CD4-positive, alpha-beta T cell (primary cell): ENCODE measurements around the gene TMTC3. TPM values are rescaled to one million over a fixed set of nuclear protein-coding genes. Genes with fewer than 3 reads are reported as not detected.

Experiments used
- ATAC-seq: fragments of 200-7000 bp; cut with Tn5 transposase; one replicate; pipeline ENCODE4 v1.10.0; 2022; ENCODE audit warnings: mild to moderate bottlenecking; ENCODE audit not compliant: poor library complexity
- CTCF ChIA-PET: fragments of 350-600 bp; sonication (Branson Sonifier 250); formaldehyde crosslinking; loops from one replicate; lab custom pipeline; 2021; ENCODE audit warnings: antibody characterized with exemption, inconsistent platforms; lab: Charles Lee
- POLR2A ChIA-PET: fragments of 350-600 bp; sonication (Branson Sonifier 250); formaldehyde crosslinking; loops from one replicate; lab custom pipeline; 2021; ENCODE audit warnings: antibody characterized with exemption, inconsistent platforms; lab: Charles Lee
- DNase-seq, 14 experiments: peaks; one replicate each; pipeline ENCODE4 v3.0.0-alpha.2; 2013 to 2020; ENCODE audit warnings: mixed read lengths in 2 of 14
- H3K27ac ChIP-seq, 2 donors: one replicate each; pipeline versions ENCODE4 v1.5.1 to v1.7.0; 2013; ENCODE audit warnings: low read length in 2 of 2, low read depth in 1 of 2, mild to moderate bottlenecking in 1 of 2
- H3K27me3 ChIP-seq, 2 experiments: 1 replicate in 1 of 2; 2 replicates in 1 of 2; pipeline versions ENCODE4 v1.6.1 to v1.7.0; 2013; ENCODE audit warnings: low read length in 2 of 2, control low read depth in 1 of 2, mild to moderate bottlenecking in 1 of 2, moderate library complexity in 1 of 2; ENCODE audit not compliant: insufficient read depth in 2 of 2, control insufficient read depth in 1 of 2
- H3K36me3 ChIP-seq: one replicate; pipeline ENCODE4 v1.6.1; 2013; ENCODE audit warnings: low read length, control low read depth; ENCODE audit not compliant: insufficient read depth
- H3K4me1 ChIP-seq: one replicate; pipeline ENCODE4 v1.6.1; 2013; ENCODE audit warnings: low read length, control low read depth; ENCODE audit not compliant: insufficient read depth
- H3K4me3 ChIP-seq: one replicate; pipeline ENCODE4 v1.5.1; 2013; ENCODE audit warnings: mild to moderate bottlenecking, low read length, moderate library complexity
- H3K9me3 ChIP-seq, 2 experiments: 1 replicate in 1 of 2; 2 replicates in 1 of 2; pipeline versions ENCODE4 v1.6.1 to v1.7.0; 2013; ENCODE audit warnings: low read length in 2 of 2, mild to moderate bottlenecking in 2 of 2, control low read depth in 1 of 2, moderate library complexity in 1 of 2; ENCODE audit not compliant: control insufficient read depth in 1 of 2, insufficient read depth in 1 of 2
- H3K27ac Mint-ChIP-seq: one replicate; pipeline ENCODE4 v1.8.0; 2020; ENCODE audit warnings: mixed read lengths
- H3K27me3 Mint-ChIP-seq: one replicate; pipeline ENCODE4 v1.8.0; 2021; ENCODE audit warnings: mixed read lengths
- H3K36me3 Mint-ChIP-seq: one replicate; pipeline ENCODE4 v1.8.0; 2021; ENCODE audit warnings: low read depth, mixed read lengths
- H3K4me1 Mint-ChIP-seq: one replicate; pipeline ENCODE4 v1.8.0; 2021; ENCODE audit warnings: low read depth, mixed read lengths
- H3K4me3 Mint-ChIP-seq: one replicate; pipeline ENCODE4 v1.8.0; 2020; ENCODE audit warnings: mild to moderate bottlenecking, mixed read lengths
- H3K9me3 Mint-ChIP-seq: one replicate; pipeline ENCODE4 v1.8.0; 2020; ENCODE audit warnings: mixed read lengths
- CTCF ChIP-seq: fragments of 200-600 bp; IDR thresholded peaks from one replicate; pipeline ENCODE4 v1.8.0; 2022; ENCODE audit warnings: antibody characterized with exemption, mild to moderate bottlenecking
- intact Hi-C, 2 experiments: fragments of 100-400 bp; cut with DNase I in 1 of 2; cut with micrococcal nuclease in 1 of 2; formaldehyde crosslinking; loops; one replicate each; pipeline versions ENCODE4 v1.15.1 to v1.9.0; 2023 to 2025; cut with DNase I, micrococcal nuclease
- total RNA-seq, 174 experiments: library from RNA in 2 of 174; stranded (reverse) in 2 of 174; gene quantifications; one replicate each; pipeline ENCODE4 v1.2.3 and lab custom pipeline; 2021 to 2026

TMTC3 gene
- total RNA-seq, 2 experiments from 2014 or later: 5.1 to 6.1 TPM

- CTCF ChIA-PET: interaction anchor here (1.0 kb wide), 1 partner anchor 8 kb away, joined by 3 read pairs; no protein-coding TSS in a partner anchor
- Mint-ChIP-seq H3K27me3 (no peaks in the 10 kb centered on the region), H3K4me1 (no peaks in the 10 kb centered on the region), H3K27ac (no peak overlapping the region), H3K9me3 (no peaks in the 10 kb centered on the region), H3K36me3 (peaks cover 81% of the 10 kb centered on the region), H3K4me3 (no peak overlapping the region)
- H3K27ac ChIP-seq: no peak overlapping the region
- TF ChIP-seq CTCF: no peak
- H3K4me3 ChIP-seq: no peak overlapping the region
- no peaks in the 10 kb centered on the region for H3K27me3 ChIP-seq
- intact Hi-C loops: no loop called here
- H3K36me3 ChIP-seq: peaks cover 41% of the 10 kb centered on the region
- DNase-seq: no peak
- H3K4me1 ChIP-seq: no peaks in the 10 kb centered on the region
- ATAC-seq: no peak
- H3K9me3 ChIP-seq: no peaks in the 10 kb centered on the region
- POLR2A ChIA-PET: interaction anchor here (1.0 kb wide), 1 partner anchor 14 kb away, joined by 3 read pairs; no protein-coding TSS in a partner anchor
Observed at GRCh38 chr12:88167384-88167783, 25.3 kb downstream of the TMTC3 start.

- Histone ChIP-seq H3K36me3 (peaks cover 49% of the 10 kb centered on the region), H3K4me1 (no peaks in the 10 kb centered on the region), H3K4me3 (no peak overlapping the region), H3K27me3 (no peaks in the 10 kb centered on the region), H3K9me3 (no peaks in the 10 kb centered on the region), H3K27ac (no peak overlapping the region)
- Mint-ChIP-seq H3K4me3 (no peak overlapping the region), H3K4me1 (no peaks in the 10 kb centered on the region), H3K36me3 (peaks cover 88% of the 10 kb centered on the region), H3K27me3 (no peaks in the 10 kb centered on the region), H3K27ac (no peak overlapping the region), H3K9me3 (no peaks in the 10 kb centered on the region)
- DNase-seq (no peak), ATAC-seq (no peak)
- intact Hi-C loops: no loop called here
- TF ChIP-seq CTCF: no peak
- ChIA-PET POLR2A (no interaction called here), CTCF (no interaction called here)
Observed at GRCh38 chr12:88172844-88173407, 30.8 kb downstream of the TMTC3 start.

GRCh38 chr12:88175544-88175943 lies 33.4 kb downstream of the TMTC3 start:
- Histone ChIP-seq H3K27ac (no peak overlapping the region), H3K36me3 (peaks cover 53% of the 10 kb centered on the region), H3K27me3 (no peaks in the 10 kb centered on the region), H3K9me3 (no peaks in the 10 kb centered on the region), H3K4me3 (no peak overlapping the region), H3K4me1 (no peaks in the 10 kb centered on the region)
- H3K4me1 Mint-ChIP-seq: no peaks in the 10 kb centered on the region
- ChIA-PET POLR2A (no interaction called here), CTCF (interaction anchor here (0.9 kb wide), 1 partner anchor 9 kb away, joined by 3 read pairs; no protein-coding TSS in a partner anchor)
- peaks cover 88% of the 10 kb centered on the region for H3K36me3 Mint-ChIP-seq
- ATAC-seq: no peak
- H3K27ac Mint-ChIP-seq: no peak overlapping the region
- no peak overlapping the region for H3K4me3 Mint-ChIP-seq
- intact Hi-C loops: no loop called here
- no peak for TF ChIP-seq CTCF
- peaks cover 2% of the 10 kb centered on the region for H3K9me3 Mint-ChIP-seq
- DNase-seq: no peak
- H3K27me3 Mint-ChIP-seq: no peaks in the 10 kb centered on the region
